ENCODE measurements around the gene SRRD.

Gene SRRD

DNA sequence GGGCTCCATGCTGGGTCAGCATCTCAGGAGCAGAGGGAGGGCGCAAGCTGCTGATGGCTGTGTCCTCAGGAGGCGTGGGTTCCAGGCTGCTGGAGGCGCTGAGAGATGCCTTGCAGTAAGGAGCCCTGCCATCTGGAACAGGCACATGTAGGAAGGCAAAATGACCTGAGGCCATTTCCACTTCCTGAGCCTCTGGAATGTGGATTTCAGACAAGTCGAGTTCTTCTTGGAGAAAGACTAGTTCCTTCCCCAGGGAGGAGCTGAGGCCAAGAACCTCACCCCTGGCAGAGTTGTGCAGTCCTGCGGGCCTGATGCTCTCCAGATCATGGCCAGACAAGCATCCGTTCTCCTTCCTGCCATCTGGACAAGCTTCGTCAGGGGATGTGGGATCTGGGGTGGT is 19.4 kb upstream of the SRRD start:
- Mint-ChIP-seq H3K9me3 (no peaks in the 10 kb centered on the region), H3K27me3 (no peaks in the 10 kb centered on the region), H3K36me3 (ENCODE audit: low read depth) (peaks cover 66% of the 10 kb centered on the region), H3K27ac (no peak overlapping the region), H3K4me3 (no peak overlapping the region), H3K4me1 (ENCODE audit: low read depth) (no peaks in the 10 kb centered on the region)

DNA sequence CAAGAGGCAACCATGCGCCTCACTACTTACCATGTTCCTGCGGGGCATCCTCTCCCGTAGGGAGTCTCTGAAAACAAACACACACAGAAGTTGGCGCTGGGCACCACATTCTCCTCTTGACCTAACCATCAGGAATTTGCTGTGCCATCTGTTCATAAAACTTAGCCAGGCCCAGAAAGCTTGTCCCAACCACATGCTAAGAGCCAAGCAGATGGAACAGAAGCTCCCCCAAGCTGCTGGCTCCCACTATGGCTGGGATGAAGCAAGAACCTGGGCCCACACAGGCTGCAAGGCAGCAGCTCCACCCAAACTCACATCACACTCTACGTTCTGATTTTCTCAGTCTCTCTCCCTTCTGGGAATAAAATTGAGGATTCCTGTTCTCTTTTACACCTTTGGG is 17.5 kb upstream of the SRRD start:
- Mint-ChIP-seq H3K27ac (no peak overlapping the region), H3K4me3 (no peak overlapping the region), H3K36me3 (ENCODE audit: low read depth) (peaks cover 71% of the 10 kb centered on the region), H3K9me3 (no peaks in the 10 kb centered on the region), H3K4me1 (ENCODE audit: low read depth) (no peaks in the 10 kb centered on the region), H3K27me3 (no peaks in the 10 kb centered on the region)

GRCh38 chr22:26470807-26471206 is 12.9 kb upstream of the SRRD start:
- H3K27ac Mint-ChIP-seq = no peak overlapping the region
- no peak overlapping the region for H3K4me3 Mint-ChIP-seq
- peaks cover 71% of the 10 kb centered on the region for H3K36me3 Mint-ChIP-seq (ENCODE audit: low read depth)
- peaks cover 5% of the 10 kb centered on the region for H3K4me1 Mint-ChIP-seq (ENCODE audit: low read depth)
- no peaks in the 10 kb centered on the region for H3K9me3 Mint-ChIP-seq
- no peaks in the 10 kb centered on the region for H3K27me3 Mint-ChIP-seq

GRCh38 chr22:26471522-26471921 is 12.2 kb upstream of the SRRD start:
- H3K27ac Mint-ChIP-seq = no peak overlapping the region
- H3K4me1 Mint-ChIP-seq (ENCODE audit: low read depth) = peaks cover 6% of the 10 kb centered on the region
- H3K4me3 Mint-ChIP-seq = no peak overlapping the region
- no peaks in the 10 kb centered on the region for H3K27me3 Mint-ChIP-seq
- H3K36me3 Mint-ChIP-seq (ENCODE audit: low read depth) = peaks cover 69% of the 10 kb centered on the region
- no peaks in the 10 kb centered on the region for H3K9me3 Mint-ChIP-seq

DNA sequence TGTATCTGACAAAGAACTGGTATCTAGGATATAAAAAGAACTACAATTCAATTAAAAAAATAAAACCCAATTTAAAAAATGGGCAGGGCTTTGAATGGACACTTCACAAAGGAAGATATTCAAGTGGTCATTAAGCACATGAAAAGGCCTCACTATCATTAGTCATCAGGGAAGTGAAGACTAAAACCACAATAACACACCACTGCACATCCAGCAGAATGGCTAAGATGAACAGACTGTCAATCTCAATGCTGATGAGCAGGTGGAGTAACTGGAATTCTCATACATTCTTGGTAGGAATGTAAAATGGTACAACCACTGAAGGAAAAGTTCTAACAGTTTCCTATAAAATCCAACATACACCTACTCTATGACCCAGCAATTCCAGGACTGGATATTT is 9.0 kb upstream of the SRRD start:
- H3K9me3 Mint-ChIP-seq = no peaks in the 10 kb centered on the region
- H3K27ac Mint-ChIP-seq = no peak overlapping the region
- no peak overlapping the region for H3K4me3 Mint-ChIP-seq
- H3K27me3 Mint-ChIP-seq = no peaks in the 10 kb centered on the region
- peaks cover 67% of the 10 kb centered on the region for H3K36me3 Mint-ChIP-seq (ENCODE audit: low read depth)
- peaks cover 32% of the 10 kb centered on the region for H3K4me1 Mint-ChIP-seq (ENCODE audit: low read depth)

GRCh38 chr22:26476705-26477340 is 6.9 kb upstream of the SRRD start:
- H3K9me3 Mint-ChIP-seq = no peaks in the 10 kb centered on the region
- H3K27me3 Mint-ChIP-seq = no peaks in the 10 kb centered on the region
- no peak overlapping the region for H3K4me3 Mint-ChIP-seq
- H3K27ac Mint-ChIP-seq = peak overlapping the region; percentile 1
- H3K4me1 Mint-ChIP-seq (ENCODE audit: low read depth) = peaks cover 52% of the 10 kb centered on the region
- H3K36me3 Mint-ChIP-seq (ENCODE audit: low read depth) = peaks cover 72% of the 10 kb centered on the region

DNA sequence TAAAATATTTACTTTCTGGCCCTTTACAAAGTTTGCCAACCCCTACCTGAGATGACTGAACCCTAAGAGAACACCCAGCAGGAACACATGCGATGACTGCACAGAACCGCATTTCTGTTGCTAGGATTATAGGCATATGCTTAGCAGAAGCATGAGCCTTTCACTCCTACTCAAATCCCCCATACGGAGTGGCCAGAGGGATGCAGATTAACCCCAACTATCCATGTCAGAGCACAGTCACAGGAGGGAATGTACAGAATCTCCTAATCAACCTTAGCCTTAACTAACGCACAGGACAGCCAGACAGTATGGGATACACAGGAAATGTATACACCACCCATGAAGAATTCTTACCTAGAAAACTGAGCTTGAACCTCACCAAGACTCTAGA is 6.3 kb upstream of the SRRD start:
- Mint-ChIP-seq H3K4me1 (ENCODE audit: low read depth) (peaks cover 57% of the 10 kb centered on the region), H3K9me3 (no peaks in the 10 kb centered on the region), H3K36me3 (ENCODE audit: low read depth) (peaks cover 68% of the 10 kb centered on the region), H3K27ac (peak overlapping the region; percentile 39), H3K27me3 (no peaks in the 10 kb centered on the region), H3K4me3 (no peak overlapping the region)

DNA sequence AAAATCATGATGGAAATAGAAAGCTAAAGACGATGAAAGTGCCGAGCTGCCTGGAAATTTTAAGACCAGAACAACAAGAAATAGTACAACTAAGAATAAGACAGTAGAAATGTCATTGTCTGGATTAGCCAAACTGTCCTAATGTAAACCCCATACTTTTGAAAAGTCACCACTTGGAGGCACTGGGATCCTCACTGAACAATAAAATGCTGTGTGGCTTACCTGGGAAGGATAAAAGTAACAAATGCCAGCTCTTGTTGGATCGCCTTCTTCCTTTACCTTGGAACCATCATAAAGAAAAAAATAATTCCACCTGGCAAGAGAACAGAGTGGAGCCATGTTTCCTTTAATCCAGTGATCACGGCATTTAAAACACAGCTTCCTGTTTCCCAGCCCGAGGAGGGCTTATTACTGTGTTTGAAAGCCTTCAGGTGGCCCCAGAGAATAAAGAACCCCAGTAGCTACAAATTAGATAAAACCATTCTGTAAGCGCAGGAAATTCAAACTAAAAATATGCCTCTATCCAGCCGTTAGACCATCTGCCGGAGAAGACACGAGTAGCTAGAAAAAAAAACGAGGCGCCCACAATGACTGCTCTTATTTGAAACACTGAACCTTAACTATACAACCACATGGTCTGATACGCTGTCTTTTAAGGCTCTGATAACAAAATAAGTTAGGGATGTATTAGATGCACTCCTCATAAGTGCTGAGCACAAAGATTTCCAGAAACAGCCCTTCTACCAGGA is 4.5 kb upstream of the SRRD start:
- H3K4me3 Mint-ChIP-seq = peak overlapping the region; percentile 79

GRCh38 chr22:26479792-26480610 is 3.7 kb upstream of the SRRD start:
- no peaks in the 10 kb centered on the region for H3K27me3 Mint-ChIP-seq

More for the DNA sequence above, 4.5 kb upstream of the SRRD start:
- Mint-ChIP-seq H3K9me3 (no peaks in the 10 kb centered on the region), H3K27me3 (no peaks in the 10 kb centered on the region), H3K4me1 (ENCODE audit: low read depth) (peaks cover 69% of the 10 kb centered on the region), H3K36me3 (ENCODE audit: low read depth) (peaks cover 52% of the 10 kb centered on the region), H3K27ac (peak overlapping the region; percentile 81)

GRCh38 chr22:26480611-26480932 is 3.1 kb upstream of the SRRD start:
- Mint-ChIP-seq H3K36me3 (ENCODE audit: low read depth) (peaks cover 44% of the 10 kb centered on the region), H3K27ac (peak overlapping the region; percentile 96), H3K4me3 (peak overlapping the region; percentile 96), H3K4me1 (ENCODE audit: low read depth) (peaks cover 78% of the 10 kb centered on the region), H3K27me3 (no peaks in the 10 kb centered on the region), H3K9me3 (no peaks in the 10 kb centered on the region)

More at GRCh38 chr22:26479792-26480610, 3.7 kb upstream of the SRRD start:
- no peaks in the 10 kb centered on the region for H3K9me3 Mint-ChIP-seq
- peak overlapping the region; percentile 96 for H3K4me3 Mint-ChIP-seq
- peak overlapping the region; percentile 96 for H3K27ac Mint-ChIP-seq
- H3K4me1 Mint-ChIP-seq (ENCODE audit: low read depth) = peaks cover 73% of the 10 kb centered on the region
- H3K36me3 Mint-ChIP-seq (ENCODE audit: low read depth) = peaks cover 45% of the 10 kb centered on the region

- Mint-ChIP-seq H3K4me1 (ENCODE audit: low read depth) (peaks cover 84% of the 10 kb centered on the region), H3K4me3 (peak overlapping the region; percentile 96), H3K9me3 (no peaks in the 10 kb centered on the region), H3K36me3 (ENCODE audit: low read depth) (peaks cover 49% of the 10 kb centered on the region), H3K27me3 (no peaks in the 10 kb centered on the region), H3K27ac (peak overlapping the region; percentile 96)
Measured at GRCh38 chr22:26481112-26481693, 2.5 kb upstream of the SRRD start.

DNA sequence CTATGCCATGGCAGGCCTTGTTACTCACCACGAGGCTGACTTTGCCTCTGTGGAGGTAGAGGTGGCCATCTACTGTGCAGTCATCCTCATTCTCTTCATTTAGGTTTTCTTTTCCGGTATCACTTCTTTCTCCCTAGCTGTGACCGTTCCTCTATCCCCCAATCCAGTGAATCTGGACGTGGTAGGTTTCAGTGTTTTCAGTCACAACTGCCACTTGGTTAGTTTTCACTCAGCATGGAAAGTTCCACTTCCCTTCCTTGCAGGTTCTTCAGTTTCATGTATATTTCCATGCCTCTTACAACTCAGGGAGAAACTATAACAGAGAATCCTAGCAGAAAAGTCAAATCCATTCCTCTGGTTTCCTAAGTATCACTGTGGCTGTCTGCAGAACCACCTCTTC is 2.0 kb upstream of the SRRD start:
- H3K36me3 Mint-ChIP-seq (ENCODE audit: low read depth) = peaks cover 49% of the 10 kb centered on the region
- H3K27ac Mint-ChIP-seq = peak overlapping the region; percentile 96
- peak overlapping the region; percentile 96 for H3K4me3 Mint-ChIP-seq
- H3K27me3 Mint-ChIP-seq = no peaks in the 10 kb centered on the region
- H3K9me3 Mint-ChIP-seq = no peaks in the 10 kb centered on the region
- H3K4me1 Mint-ChIP-seq (ENCODE audit: low read depth) = peaks cover 84% of the 10 kb centered on the region

- peaks cover 81% of the 10 kb centered on the region for H3K4me1 Mint-ChIP-seq (ENCODE audit: low read depth)
- peaks cover 44% of the 10 kb centered on the region for H3K36me3 Mint-ChIP-seq (ENCODE audit: low read depth)
- H3K27me3 Mint-ChIP-seq = no peaks in the 10 kb centered on the region
- peak overlapping the region; percentile 96 for H3K4me3 Mint-ChIP-seq
- no peaks in the 10 kb centered on the region for H3K9me3 Mint-ChIP-seq
- peak overlapping the region; percentile 96 for H3K27ac Mint-ChIP-seq
Measured at GRCh38 chr22:26482161-26482560, 1.5 kb upstream of the SRRD start.

GRCh38 chr22:26483043-26483438 is 636 bp upstream of the SRRD start:
- H3K27ac Mint-ChIP-seq = peak overlapping the region; percentile 96
- no peaks in the 10 kb centered on the region for H3K9me3 Mint-ChIP-seq
- peak overlapping the region; percentile 96 for H3K4me3 Mint-ChIP-seq
- peaks cover 42% of the 10 kb centered on the region for H3K36me3 Mint-ChIP-seq (ENCODE audit: low read depth)
- H3K4me1 Mint-ChIP-seq (ENCODE audit: low read depth) = peaks cover 72% of the 10 kb centered on the region
- no peaks in the 10 kb centered on the region for H3K27me3 Mint-ChIP-seq

GRCh38 chr22:26484360-26484706 is 656 bp downstream of the SRRD start:
- Mint-ChIP-seq H3K27ac (peak overlapping the region; percentile 94), H3K9me3 (no peaks in the 10 kb centered on the region), H3K4me1 (ENCODE audit: low read depth) (peaks cover 63% of the 10 kb centered on the region)

More at GRCh38 chr22:26484360-26484706, 656 bp downstream of the SRRD start:
- peaks cover 46% of the 10 kb centered on the region for H3K36me3 Mint-ChIP-seq (ENCODE audit: low read depth)
- H3K4me3 Mint-ChIP-seq = peak overlapping the region; percentile 96
- no peaks in the 10 kb centered on the region for H3K27me3 Mint-ChIP-seq
